Left ventricle myocardium inferior (tissue), 1 donor: ENCODE results near the gene CEMIP2. TPM values are rescaled to one million over a fixed set of nuclear protein-coding genes. Genes with fewer than 3 reads are reported as not detected.

Experiments used
- DNase-seq: peaks from one replicate; pipeline ENCODE4 v3.0.0-alpha.2; 2020
- H3K27ac ChIP-seq: fragments of 200-600 bp; replicated peaks from 2 replicates; pipeline ENCODE4 v1.8.0; 2021
- H3K27me3 ChIP-seq: fragments of 200-600 bp; 2 replicates; pipeline ENCODE4 v1.8.0; 2021; ENCODE audit warnings: low read depth
- H3K36me3 ChIP-seq: fragments of 200-600 bp; 2 replicates; pipeline ENCODE4 v1.8.0; 2021
- H3K4me1 ChIP-seq: fragments of 200-600 bp; 2 replicates; pipeline ENCODE4 v1.8.0; 2021
- H3K4me3 ChIP-seq: fragments of 200-600 bp; 2 replicates; pipeline ENCODE4 v1.8.0; 2021; ENCODE audit warnings: mild to moderate bottlenecking, moderate library complexity
- H3K9me3 ChIP-seq: fragments of 200-600 bp; replicated peaks from 2 replicates; pipeline ENCODE4 v1.8.0; 2021
- intact Hi-C: fragments of 100-400 bp; cut with micrococcal nuclease; formaldehyde crosslinking; loops from one replicate; pipeline ENCODE4 v1.11.0; 2022
- total RNA-seq: library from RNA; stranded (reverse); fragmentation: NEBNext Ultra II Directional; extraction: Animal tissue kit (Norgen Biotek cat#: 25700); gene quantifications from one replicate; pipeline ENCODE4 v1.2.1, GENCODE V29; 2021
- TF ChIP-seq, protein P1 (sequence below): fragments of 200-600 bp; IDR thresholded peaks from 2 replicates; pipeline ENCODE4 v1.8.0; 2021; ENCODE audit warnings: antibody characterized with exemption, mild to moderate bottlenecking, borderline replicate concordance
- donor health status: DM: no; HTN: yes; CAD: no; lungs with severe emphysema.

The CEMIP2 gene
- total RNA-seq, 1 donor from 2014 or later: 11.7 TPM

- DNase-seq: no peak
- TF ChIP-seq, protein P1, sequence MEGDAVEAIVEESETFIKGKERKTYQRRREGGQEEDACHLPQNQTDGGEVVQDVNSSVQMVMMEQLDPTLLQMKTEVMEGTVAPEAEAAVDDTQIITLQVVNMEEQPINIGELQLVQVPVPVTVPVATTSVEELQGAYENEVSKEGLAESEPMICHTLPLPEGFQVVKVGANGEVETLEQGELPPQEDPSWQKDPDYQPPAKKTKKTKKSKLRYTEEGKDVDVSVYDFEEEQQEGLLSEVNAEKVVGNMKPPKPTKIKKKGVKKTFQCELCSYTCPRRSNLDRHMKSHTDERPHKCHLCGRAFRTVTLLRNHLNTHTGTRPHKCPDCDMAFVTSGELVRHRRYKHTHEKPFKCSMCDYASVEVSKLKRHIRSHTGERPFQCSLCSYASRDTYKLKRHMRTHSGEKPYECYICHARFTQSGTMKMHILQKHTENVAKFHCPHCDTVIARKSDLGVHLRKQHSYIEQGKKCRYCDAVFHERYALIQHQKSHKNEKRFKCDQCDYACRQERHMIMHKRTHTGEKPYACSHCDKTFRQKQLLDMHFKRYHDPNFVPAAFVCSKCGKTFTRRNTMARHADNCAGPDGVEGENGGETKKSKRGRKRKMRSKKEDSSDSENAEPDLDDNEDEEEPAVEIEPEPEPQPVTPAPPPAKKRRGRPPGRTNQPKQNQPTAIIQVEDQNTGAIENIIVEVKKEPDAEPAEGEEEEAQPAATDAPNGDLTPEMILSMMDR: no peak
- H3K9me3 ChIP-seq: no peaks in the 10 kb centered on the region
- no peaks in the 10 kb centered on the region for H3K4me1 ChIP-seq
- no peak overlapping the region for H3K4me3 ChIP-seq
- H3K36me3 ChIP-seq: no peaks in the 10 kb centered on the region
- H3K27me3 ChIP-seq: no peaks in the 10 kb centered on the region
- intact Hi-C loops: no loop called here
- H3K27ac ChIP-seq: no peak overlapping the region
Observed at GRCh38 chr9:71796100-71796767, 27.9 kb upstream of the CEMIP2 start.

GRCh38 chr9:71795097-71795813, 26.9 kb upstream of the CEMIP2 start:
- intact Hi-C loops: no loop called here
- H3K4me3 ChIP-seq: no peak overlapping the region

GRCh38 chr9:71793386-71794105, 25.2 kb upstream of the CEMIP2 start:
- TF ChIP-seq, protein P1: no peak
- no peak overlapping the region for H3K27ac ChIP-seq
- intact Hi-C loops: no loop called here
- no peak overlapping the region for H3K4me3 ChIP-seq
- H3K27me3 ChIP-seq: no peaks in the 10 kb centered on the region
- no peak for DNase-seq
- no peaks in the 10 kb centered on the region for H3K36me3 ChIP-seq
- no peaks in the 10 kb centered on the region for H3K9me3 ChIP-seq
- no peaks in the 10 kb centered on the region for H3K4me1 ChIP-seq

More at GRCh38 chr9:71795097-71795813, 26.9 kb upstream of the CEMIP2 start:
- Histone ChIP-seq H3K9me3 (no peaks in the 10 kb centered on the region), H3K36me3 (no peaks in the 10 kb centered on the region), H3K4me1 (no peaks in the 10 kb centered on the region), H3K27me3 (no peaks in the 10 kb centered on the region), H3K27ac (no peak overlapping the region)
- TF ChIP-seq, protein P1: no peak
- no peak for DNase-seq

DNA sequence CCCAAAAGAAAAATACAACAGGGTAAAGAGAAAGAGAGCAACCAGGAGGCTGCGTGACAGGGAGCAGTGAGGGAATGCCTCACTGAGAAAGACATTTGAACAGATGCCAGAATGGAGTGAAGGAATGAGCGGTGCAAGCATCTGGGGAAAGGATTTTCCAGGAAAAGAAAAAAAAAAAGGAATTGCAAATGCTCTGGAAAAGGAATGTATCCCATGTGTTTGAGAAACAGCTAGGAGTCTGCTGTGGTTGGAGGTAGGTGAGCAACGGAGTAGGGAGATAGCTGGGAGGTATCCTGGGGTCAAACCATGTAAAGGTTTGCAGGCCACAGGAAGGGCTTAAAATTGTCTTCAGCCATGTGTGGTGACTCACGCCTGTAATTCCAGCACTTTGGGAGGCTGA, 23.6 kb upstream of the CEMIP2 start:
- Histone ChIP-seq H3K27ac (no peak overlapping the region), H3K4me1 (no peaks in the 10 kb centered on the region), H3K9me3 (no peaks in the 10 kb centered on the region), H3K27me3 (no peaks in the 10 kb centered on the region), H3K4me3 (no peak overlapping the region), H3K36me3 (no peaks in the 10 kb centered on the region)
- TF ChIP-seq, protein P1: no peak
- DNase-seq: no peak
- intact Hi-C loops: no loop called here

DNA sequence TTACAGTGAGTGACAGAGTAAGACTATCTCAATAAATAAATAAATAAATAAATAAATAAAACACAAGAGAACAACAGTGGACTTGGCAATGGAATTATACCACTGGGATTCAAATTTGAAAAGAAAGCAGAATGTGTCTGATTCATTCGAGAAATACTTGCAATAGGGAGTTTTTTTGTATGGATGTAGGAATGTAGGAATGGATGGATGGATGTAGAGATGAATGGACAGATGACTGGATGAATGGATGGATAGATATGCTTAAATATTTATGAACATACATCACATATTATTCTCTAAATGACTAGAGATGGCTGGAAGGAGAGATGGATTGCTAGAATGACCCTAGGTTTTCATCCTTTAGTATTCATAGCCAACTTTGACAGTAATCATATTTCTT, 22.0 kb upstream of the CEMIP2 start:
- no peaks in the 10 kb centered on the region for H3K27me3 ChIP-seq
- DNase-seq: no peak
- H3K4me3 ChIP-seq: no peak overlapping the region
- H3K27ac ChIP-seq: no peak overlapping the region
- H3K9me3 ChIP-seq: no peaks in the 10 kb centered on the region
- TF ChIP-seq, protein P1: no peak
- no peaks in the 10 kb centered on the region for H3K4me1 ChIP-seq
- H3K36me3 ChIP-seq: no peaks in the 10 kb centered on the region
- intact Hi-C loops: no loop called here
